ENCODE results near the gene JMY.

Gene JMY

DNA sequence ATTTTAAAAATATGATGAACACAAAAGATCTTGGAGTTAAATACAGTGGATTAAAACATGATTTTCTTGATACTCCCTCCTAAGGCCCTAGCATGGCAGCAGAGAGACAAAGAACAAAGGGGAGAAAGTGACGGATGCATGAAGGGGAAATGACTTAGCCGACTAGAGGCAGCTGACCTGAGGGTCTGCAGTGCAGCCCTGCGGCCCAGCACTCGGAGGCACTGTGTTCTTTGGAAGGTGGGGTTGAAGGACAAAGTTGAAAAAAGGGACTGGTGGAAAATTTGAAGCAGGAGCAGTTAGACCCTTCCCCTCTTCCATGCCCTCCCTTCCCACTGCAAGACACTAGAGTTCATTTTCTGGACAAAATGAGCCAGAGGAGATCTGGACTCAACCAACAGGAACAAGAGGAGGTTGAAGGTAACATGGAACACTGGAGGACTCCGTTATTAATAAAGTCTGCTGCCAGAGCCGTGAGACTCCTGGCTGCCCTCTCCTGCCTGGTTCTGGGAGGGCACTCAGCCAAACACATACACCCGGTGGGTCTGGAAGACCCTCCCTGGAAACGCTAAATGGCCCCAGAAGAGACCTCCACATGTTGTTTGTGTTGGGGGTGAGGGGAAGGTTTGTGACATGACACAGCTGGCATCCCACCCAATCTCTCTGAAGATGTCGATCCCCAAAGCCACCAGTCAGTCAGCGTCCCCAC is 98.1 kb downstream of the JMY start:
- Histone ChIP-seq H3K36me3 (ENCODE audit: control insufficient read depth in 2 of 2, insufficient read depth in 1 of 2, low read length in 2 of 2) (no peaks in the 10 kb centered on the region), H3K4me1 (ENCODE audit: control insufficient read depth, insufficient read depth, low read length) (no peaks in the 10 kb centered on the region), H3K9me3 (ENCODE audit: control insufficient read depth, insufficient read depth, low read depth, low read length) (no peaks in the 10 kb centered on the region), H3K27ac (ENCODE audit: extremely low read depth, low read depth, low read length) (no peak overlapping the region), H3K4me3 (ENCODE audit: low read depth, low read length) (no peak overlapping the region)
- TF ChIP-seq, protein P1, sequence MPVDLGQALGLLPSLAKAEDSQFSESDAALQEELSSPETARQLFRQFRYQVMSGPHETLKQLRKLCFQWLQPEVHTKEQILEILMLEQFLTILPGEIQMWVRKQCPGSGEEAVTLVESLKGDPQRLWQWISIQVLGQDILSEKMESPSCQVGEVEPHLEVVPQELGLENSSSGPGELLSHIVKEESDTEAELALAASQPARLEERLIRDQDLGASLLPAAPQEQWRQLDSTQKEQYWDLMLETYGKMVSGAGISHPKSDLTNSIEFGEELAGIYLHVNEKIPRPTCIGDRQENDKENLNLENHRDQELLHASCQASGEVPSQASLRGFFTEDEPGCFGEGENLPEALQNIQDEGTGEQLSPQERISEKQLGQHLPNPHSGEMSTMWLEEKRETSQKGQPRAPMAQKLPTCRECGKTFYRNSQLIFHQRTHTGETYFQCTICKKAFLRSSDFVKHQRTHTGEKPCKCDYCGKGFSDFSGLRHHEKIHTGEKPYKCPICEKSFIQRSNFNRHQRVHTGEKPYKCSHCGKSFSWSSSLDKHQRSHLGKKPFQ (tag by site-specific recombination; IDR thresholded peaks at IDR 0.05) = no peak
- TF ChIP-seq ZBTB49 (tag by site-specific recombination; IDR thresholded peaks at IDR 0.05; ENCODE audit: low read depth) = no peak
- POLR2A ChIA-PET = interaction anchor here (0.7 kb wide), 1 partner anchor 574 kb away, joined by 3 read pairs; no protein-coding TSS in a partner anchor
- CTCF ChIA-PET = interaction anchor here (0.7 to 0.9 kb wide), 3 partner anchors 15 to 18 kb away, joined by 3 to 4 read pairs (median 3); no protein-coding TSS in a partner anchor

DNA sequence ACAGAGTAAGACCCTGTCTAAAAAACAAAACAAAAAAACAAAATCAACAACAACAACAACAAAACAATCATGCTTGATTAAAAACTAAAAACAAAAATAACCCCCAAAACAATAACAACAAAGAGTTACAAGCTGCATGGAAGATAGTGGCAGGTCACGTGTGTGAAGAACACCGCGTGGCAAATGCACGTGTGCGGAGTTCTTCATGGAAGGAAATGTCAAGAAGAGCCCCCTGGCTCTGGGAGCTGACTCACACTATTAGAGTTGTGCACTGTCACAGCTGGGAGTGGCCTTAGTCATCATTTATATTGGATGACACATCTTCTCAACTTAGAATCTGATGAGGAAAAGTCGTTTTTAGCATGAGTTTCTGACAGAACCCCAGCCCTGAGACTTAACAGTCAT is 110.5 kb downstream of the JMY start:
- no peak for TF ChIP-seq ZNF626 (tag by site-specific recombination; IDR thresholded peaks at IDR 0.05)
- TF ChIP-seq ZNF555 (tag by site-specific recombination; conservative IDR thresholded peaks at IDR 0.05) = no peak
- 0 out of 2 replicates have a peak, but pooled peaks have one; percentile 18 for TF ChIP-seq ZNF660 (tag by site-specific recombination; IDR thresholded peaks at IDR 0.05)
- H3K27ac ChIP-seq (ENCODE audit: extremely low read depth, low read depth, low read length) = no peak overlapping the region
- CTCF ChIA-PET = interaction anchor here (0.7 to 0.8 kb wide), 2 partner anchors 321 to 1786 kb away, joined by 3 to 4 read pairs; no protein-coding TSS in a partner anchor
- H3K4me3 ChIP-seq (ENCODE audit: low read depth, low read length) = no peak overlapping the region
- H3K4me1 ChIP-seq (ENCODE audit: control insufficient read depth, insufficient read depth, low read length) = no peaks in the 10 kb centered on the region
- POLR2A ChIA-PET = no interaction called here
- no peaks in the 10 kb centered on the region for H3K36me3 ChIP-seq (ENCODE audit: control insufficient read depth in 2 of 2, insufficient read depth in 1 of 2, low read length in 2 of 2)
- H3K9me3 ChIP-seq (ENCODE audit: control insufficient read depth, insufficient read depth, low read depth, low read length) = no peaks in the 10 kb centered on the region

- Histone ChIP-seq H3K4me1 (ENCODE audit: control insufficient read depth, insufficient read depth, low read length) (no peaks in the 10 kb centered on the region), H3K36me3 (ENCODE audit: control insufficient read depth in 2 of 2, insufficient read depth in 1 of 2, low read length in 2 of 2) (no peaks in the 10 kb centered on the region), H3K27ac (ENCODE audit: extremely low read depth, low read depth, low read length) (no peak overlapping the region), H3K9me3 (ENCODE audit: control insufficient read depth, insufficient read depth, low read depth, low read length) (no peaks in the 10 kb centered on the region), H3K4me3 (ENCODE audit: low read depth, low read length) (no peak overlapping the region)
- TF ChIP-seq ZNF585B (tag by site-specific recombination; IDR thresholded peaks at IDR 0.05) = no peak
- no peak for TF ChIP-seq ZNF10 (tag by site-specific recombination; IDR thresholded peaks at IDR 0.05)
- no peak for TF ChIP-seq ZNF155 (tag by site-specific recombination; IDR thresholded peaks at IDR 0.05)
- no peak for TF ChIP-seq INSM2 (tag by site-specific recombination; IDR thresholded peaks at IDR 0.05)
- TF ChIP-seq ZNF221 (tag by site-specific recombination; IDR thresholded peaks at IDR 0.05; ENCODE audit: borderline replicate concordance) = no peak
- TF ChIP-seq ZNF558 (tag by site-specific recombination; IDR thresholded peaks at IDR 0.05) = no peak
- TF ChIP-seq ZNF677 (tag by site-specific recombination; IDR thresholded peaks at IDR 0.05) = no peak
- CTCF ChIA-PET = no interaction called here
- POLR2A ChIA-PET = no interaction called here
These were observed 113.1 kb downstream of the JMY start for GRCh38 chr5:79349047-79349446.
